NCI-H146 (cell line): ENCODE measurements around the gene ZNF672.
A peak's percentile ranks its signal among the peaks of the same experiment; 100 is the strongest.
"Not testable (repeated sequence)": the region's sequence is repeated elsewhere in the genome, so short reads cannot be mapped to it uniquely, and the experiment has no call there.

Experiments
- DNase-seq: peaks from one replicate; lab custom pipeline; 2025; lab: John Stamatoyannopoulos, UW

ZNF672 gene

DNA sequence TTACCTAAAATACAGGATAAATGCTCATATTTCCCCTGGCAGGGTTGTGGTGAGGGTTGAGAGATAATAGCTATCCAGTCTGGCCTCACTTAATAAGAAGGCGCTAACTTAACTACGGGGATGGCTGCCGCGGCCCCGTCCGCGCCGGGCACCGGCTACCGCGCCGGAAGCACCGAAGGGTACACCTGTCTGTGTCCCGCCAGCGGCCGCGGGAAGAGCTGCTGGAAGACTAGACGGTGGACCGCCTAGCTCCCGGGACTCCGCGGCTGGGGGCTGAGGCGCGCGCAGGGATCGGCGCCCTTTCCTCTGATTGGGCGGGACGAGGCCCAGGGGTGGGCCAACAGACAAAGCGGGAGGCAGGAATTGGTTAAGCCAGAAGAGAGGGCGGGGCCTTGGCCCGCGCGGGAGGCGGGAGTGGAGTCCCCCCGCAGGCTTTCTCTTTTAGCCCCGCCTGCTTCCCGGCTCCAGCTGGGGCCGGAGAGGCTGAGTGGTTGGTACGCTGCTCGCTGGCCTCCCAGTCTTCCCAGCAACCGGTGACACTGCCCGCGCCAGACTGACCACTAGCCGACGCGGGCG lies at the start of gene ZNF672:
Gene ZNF672 (plus strand): TSS at position 444 of the 576 bp plus-strand sequence. CDS start 9,051 bp downstream, outside the sequence.
- peak; percentile 100 for DNase-seq

DNA sequence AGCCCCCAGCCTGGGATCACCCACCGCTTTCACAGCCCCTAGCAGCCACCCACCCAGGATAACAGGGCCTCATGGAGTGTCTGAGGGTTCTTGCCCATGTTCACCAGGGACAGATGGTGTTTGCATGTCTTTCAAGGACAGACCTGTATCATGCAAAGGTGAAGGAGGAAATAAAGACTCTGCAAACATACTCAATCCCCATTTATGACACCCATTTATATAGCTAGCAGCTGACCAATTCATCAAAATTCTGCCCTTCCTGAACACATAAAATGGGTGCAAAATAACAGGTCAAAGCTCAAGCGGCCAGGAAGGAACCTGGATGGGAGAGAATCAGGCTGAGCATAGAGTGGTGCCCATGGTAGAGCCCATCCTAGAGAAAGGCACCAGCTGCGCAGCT lies 49.7 kb upstream of the ZNF672 start:
- no peak for DNase-seq

DNA sequence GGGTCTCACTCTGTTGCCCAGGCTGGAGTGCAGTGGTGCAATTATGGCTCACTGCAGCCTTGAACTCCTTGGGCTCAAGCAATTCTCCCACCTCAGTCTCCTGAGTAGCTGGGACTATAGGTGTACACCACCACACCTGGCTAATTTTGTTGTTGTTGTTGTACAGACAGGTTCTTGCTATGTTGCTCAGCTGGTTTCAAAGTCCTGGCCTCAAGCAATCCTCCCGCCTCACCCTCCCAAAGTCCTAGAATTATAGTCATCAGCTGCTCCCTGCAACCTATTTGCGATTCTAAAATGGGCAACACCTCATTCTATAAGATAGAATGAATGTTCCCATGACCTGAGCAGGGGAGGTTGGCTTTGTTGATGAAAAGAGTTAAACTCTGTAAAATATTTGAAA lies 48.7 kb upstream of the ZNF672 start:
- not testable (repeated sequence) for DNase-seq

DNA sequence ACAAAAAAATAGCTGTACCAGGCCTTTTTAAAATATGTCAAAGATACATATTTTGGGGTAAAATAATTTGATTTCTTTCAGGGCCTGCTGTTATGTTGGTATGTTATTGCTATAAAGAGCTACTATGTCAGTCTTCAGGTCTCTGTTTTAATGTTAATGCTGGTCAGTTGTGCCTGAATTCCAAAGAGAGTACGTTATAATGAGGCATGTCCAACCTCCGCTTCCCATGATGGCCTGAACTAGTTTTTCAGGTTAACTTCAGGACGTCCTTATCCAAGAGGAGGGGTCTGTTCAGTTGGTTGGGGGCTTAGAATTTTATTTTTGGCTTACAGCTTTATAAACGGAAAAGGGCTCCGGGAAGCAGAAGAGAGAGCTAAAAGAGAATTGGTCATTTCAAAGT lies 47.6 kb upstream of the ZNF672 start:
- no peak for DNase-seq

DNA sequence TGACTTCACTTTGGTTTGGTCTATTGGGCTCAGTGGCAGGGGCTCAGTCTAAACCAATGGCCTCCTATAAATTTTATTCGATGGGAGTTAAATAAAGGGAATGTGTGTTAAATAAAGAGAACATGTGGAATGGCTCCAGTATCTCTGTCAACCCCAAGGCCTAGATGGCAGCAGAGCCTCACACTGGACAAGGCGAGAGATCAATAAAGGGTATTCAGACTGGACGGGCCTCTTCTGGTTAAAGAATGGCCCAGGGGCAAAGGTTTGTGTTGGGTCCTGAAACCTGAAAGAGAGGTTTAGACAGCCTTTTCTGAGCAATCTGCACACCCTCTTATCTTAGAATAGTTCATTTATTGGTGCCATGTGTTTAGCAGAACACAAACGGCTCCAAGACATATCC lies 47.0 kb upstream of the ZNF672 start:
- DNase-seq, result peak; percentile 8

DNA sequence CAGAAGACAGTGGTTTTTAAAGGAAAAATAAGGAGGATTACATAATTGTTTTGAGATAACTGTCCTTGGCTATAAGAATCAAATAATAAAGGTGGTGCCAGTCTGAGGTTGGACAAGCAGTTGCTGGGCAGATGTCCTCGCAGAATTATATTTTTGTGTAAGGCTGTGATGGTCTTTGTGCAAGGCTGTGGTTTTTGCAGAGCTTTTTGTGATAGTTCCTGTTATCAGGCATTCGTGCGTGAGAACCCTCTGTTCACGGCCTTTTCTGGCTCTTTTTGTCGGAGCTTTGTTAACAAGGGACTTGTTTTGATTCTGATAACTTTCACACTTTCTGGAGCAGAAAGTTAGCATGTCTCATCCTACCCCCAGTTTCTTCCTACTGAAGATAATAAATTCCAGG lies 45.7 kb upstream of the ZNF672 start:
- no peak for DNase-seq

DNA sequence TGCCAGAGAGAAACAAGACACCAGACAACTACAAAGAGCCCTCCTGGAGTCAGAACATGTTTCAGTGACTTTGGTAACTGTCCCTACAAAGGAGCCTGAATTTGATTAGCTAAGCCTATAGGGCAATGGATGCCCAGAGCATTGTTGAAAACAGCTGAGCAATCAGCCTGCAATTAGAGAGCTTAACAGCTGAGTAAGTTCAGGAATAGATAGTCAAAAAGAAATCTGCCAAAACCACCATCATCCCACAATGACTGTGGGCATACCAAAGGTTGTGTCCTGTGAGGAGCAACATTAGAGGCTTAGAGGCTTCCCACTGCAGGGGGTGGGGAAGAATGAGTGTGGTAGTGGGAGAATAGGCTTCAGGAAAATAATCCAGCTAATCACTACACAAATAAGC lies 44.4 kb upstream of the ZNF672 start:
- DNase-seq, result peak; percentile 96

DNA sequence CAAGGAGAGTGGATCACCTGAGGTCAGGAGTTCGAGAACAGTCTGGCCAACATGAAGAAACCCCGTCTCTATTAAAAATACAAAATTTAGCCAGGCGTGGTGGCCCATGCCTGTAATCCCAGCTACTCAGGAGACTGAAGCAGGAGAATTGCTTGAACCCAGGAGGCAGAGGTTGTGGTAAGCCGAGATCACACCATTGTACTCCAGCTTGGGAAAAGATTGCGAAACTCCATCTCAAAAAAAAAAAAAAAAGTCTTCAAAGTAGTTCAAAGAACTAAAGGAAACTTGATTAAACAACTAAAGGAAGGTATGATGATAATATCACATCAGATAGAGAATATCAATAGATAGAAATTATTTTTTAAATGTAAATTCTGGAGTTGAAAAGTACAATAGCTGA lies 43.4 kb upstream of the ZNF672 start:
- DNase-seq, result not testable (repeated sequence)

DNA sequence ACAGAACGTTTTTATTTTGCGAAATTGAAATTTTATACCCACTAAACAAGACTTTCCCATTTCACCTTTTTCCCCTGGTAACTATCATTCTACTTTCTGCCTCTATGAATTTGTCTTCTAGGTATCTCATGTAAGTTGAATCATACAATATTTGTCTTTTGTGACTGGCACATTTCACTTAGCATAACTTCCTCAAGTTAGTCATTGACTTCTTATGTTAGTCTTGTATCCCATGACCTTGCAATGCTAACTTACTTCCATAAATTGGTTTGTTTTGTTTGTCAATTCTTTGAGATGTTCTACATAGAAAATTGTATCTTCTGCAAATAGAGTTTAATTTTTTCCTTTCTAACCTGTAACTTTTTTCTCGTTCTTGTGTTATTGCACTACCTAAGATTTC lies 39.2 kb upstream of the ZNF672 start:
- no peak for DNase-seq

DNA sequence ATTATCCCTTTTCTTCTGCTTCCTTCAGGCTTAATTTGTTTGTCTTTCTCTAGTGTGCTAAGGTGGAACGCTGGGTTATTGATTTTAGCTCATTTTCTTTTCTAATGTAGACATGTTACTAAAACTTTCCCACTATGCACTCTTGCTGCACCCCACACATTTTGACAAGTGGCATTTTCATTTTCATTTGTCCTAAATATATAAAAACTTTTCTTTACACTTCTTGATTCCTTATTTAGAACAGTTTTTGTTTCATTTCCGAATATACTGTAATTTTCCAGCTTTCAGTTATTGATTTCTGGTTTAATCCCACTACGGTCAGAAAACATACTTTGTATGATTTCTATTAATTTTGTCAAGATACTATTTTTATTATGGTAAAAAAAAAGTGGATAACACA lies 37.6 kb upstream of the ZNF672 start:
- peak; percentile 8 for DNase-seq

DNA sequence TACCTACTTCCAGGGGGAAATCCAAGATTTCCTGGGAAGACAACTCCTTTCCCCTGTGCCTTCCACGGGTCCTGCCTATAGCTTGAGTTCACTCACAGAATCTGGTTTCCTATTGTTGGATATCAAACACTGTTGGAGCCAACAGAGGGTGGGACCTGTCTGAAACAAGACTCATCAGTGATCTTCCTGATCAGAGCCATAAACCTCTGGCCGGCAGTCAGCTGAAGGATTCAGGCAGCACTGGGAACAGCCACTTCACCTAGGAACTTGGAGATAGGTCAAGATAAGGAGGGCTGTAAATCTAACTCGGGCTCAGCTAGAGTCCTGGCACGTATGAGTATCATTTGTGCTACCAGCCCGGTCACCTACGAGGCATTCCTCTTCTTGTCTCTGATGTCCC lies 35.6 kb upstream of the ZNF672 start:
- no peak for DNase-seq

DNA sequence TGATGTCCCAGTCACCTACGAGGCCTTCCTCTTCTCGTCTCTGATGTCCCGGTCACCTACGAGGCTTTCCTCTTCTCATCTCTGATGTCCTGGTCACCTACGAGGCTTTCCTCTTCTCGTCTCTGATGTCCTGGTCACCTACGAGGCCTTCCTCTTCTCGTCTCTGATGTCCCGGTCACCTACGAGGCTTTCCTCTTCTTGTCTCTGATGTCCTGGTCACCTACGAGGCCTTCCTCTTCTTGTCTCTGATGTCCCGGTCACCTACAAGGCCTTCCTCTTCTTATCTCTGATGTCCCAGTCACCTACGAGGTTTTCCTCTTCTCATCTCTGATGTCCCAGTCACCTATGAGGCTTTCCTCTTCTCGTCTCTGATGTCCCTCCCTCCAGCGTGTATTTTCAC lies 34.5 kb upstream of the ZNF672 start:
- not testable (repeated sequence) for DNase-seq

DNA sequence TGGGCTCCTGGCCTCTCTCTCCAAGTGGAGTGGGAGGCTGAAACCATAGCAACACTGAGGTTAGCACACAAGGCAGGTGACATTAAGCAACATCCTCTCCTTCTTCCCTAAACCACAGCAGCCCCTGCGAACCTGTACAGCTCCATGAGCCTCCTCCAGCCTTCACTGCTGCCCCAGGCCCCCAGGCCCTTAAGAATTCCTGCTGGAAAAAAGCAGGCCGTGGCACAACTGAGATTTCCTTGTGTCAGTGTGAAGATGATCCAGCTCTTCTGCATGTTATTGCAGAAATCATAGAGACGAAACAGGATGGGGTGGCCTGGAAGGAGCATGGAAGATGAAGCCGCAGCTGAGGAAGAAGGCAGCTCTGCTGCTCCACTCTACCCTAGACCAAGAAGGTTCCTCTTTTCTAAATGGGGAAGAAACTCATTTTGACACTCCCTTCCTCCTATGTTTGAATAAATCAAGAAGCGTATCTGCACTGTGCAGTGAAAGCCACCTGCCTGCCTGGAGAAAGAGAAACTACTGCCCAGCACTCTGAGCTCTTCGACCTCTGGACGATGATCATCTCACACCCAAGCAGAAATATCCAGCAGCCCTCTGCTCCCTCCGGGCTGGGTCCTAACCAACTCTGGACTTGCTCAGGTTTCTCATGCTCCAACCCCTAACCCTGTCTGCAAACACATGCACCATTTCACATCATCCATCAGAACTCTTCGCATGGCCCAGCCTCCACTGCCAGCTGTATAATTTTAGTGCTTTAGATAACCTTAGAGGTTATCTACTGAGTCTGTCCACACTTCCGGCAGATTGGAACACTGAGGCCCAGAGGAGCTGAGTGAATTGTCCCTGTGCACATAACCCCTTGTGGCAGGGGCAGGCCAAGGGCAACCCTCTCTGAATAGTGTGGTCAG lies 33.0 kb upstream of the ZNF672 start:
- no peak for DNase-seq

DNA sequence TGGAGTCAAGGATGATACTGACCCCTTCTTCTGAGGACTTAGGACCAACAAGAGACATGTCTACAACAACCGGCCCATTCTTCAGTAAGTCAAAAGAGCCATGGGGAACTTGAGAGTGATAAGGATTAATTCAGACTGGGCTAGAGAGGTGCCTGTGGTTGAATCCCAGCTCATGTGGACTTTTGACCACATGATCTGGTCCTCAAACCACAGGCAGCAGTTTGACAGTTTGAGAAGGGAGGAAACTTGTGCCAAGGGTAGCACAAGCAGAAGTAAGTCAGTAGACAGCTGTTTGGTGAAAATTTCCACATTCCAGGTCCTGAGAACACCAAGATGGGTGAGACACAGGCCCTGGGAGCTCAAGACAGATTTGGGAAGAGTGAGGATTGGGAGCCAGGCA lies 32.1 kb upstream of the ZNF672 start:
- DNase-seq, result no peak

DNA sequence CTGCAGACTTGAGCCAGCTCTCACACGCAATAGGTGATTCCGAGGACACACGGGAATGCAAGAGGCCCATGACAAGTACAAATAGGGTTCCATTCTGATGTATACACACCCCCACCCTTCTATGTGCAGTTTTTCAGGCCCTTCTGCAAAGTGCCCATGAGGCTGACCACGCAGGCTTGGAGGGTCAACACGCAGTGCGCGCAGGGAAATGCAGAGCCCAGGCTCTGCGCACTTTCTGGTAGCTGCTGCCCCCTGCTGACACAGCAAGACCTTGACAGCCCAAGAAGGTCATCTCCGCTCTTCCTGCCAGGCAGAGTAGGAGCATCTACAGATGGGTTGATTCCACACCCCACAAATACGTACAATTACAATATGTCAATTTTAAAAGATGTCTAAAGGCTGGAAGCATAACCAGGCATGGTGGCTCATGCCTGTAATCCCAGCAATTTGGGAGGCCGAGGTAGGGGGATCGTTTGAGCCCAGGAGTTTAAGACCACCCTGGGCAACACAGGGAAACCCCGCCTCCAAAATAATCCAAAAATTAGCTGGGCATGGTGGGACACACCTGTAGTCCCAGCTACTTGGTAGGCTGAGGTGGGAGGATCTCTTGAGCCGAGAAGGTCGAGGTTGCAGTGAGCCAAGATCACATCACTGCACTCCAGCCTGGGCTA lies 30.8 kb upstream of the ZNF672 start:
- DNase-seq, result peak; percentile 66

DNA sequence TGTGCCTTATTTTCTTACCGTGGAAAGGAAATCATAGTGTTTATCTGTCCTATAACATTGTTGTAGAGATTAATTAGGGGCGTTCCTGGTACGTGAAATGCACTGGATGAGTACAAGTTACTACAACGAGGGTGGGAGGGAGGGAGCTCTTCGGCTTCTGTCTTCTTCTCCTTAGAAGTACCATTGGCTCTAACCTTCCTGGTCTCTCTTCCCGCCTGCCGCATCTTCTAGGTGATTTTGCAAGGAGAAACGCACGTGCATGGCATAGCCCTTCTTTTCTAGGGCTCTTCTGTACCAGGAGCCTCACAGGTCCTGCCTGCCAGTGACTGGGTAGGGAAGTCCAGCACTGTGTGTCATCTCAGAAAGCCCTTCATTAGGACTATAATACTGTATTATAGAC lies 29.1 kb upstream of the ZNF672 start:
- no peak for DNase-seq

DNA sequence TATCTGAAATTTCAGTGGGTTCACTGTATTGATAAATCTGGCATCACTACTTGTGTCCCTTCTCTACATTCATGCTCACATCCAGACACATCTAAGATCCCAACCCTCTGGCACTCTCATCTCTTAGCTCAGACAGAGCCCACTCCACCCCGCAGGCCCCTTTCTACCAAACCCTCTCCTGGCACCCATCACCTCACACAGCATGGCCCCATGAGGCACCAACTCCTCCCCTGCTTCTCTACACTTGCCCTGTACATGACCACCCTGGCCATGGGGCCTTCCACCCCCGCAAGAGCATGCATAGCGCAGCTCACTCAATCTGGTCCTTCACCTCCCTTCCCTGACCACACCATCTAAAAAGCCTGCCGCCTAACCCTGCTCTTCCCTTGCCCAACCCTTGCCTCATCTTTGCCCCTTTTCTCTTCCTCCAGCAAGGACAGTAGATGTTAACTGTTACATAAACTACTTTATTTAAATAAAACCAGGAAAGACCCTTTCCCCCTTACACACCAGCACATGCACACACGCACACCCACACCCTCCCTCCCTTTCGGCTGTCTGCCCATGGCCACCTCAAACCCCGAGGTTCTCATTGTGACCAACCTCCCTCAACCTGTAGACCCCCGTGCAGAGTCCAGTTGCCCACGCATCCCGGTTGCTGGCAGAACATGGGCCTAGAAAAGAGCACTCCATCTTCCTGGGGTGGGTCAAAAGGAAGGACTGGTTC lies 27.9 kb upstream of the ZNF672 start:
- DNase-seq, result no peak

DNA sequence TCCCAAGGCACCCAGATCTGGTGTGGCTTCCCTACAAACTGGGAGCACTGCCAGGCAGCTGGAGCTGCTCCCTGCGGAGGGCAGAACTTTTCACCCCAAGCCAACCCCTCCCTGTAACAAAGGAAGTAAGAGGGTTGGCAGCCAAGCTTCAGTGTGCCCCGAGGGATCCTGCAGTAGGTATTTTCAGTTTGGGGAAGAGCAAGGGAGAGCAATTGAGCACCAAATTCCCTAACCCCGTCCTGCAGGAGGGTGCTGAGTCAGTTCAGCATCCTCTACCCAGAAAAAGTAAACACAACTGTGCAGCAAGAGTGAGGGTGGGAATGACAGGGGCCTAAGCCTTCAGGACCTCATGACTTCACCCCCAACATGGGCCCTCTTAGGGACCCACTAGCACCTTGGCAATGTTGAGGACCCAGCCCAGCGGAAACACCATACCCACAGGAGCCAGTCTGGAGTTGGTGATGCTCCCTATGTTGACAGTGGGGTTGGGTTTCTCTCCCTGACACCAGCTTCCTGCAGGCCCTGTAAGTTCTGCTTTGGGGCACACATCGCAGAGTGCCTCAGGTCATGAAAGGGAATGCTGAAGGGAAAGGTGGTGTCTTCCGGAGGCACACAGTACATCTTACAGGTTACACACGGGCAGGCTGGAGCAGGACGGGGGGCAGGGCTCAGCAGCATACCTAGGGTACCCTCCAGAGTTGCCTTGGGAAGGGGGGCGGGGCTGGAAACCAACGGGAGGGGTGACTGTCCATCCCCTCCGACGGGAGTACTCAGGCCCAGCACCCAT lies 27.1 kb upstream of the ZNF672 start:
- no peak for DNase-seq

DNA sequence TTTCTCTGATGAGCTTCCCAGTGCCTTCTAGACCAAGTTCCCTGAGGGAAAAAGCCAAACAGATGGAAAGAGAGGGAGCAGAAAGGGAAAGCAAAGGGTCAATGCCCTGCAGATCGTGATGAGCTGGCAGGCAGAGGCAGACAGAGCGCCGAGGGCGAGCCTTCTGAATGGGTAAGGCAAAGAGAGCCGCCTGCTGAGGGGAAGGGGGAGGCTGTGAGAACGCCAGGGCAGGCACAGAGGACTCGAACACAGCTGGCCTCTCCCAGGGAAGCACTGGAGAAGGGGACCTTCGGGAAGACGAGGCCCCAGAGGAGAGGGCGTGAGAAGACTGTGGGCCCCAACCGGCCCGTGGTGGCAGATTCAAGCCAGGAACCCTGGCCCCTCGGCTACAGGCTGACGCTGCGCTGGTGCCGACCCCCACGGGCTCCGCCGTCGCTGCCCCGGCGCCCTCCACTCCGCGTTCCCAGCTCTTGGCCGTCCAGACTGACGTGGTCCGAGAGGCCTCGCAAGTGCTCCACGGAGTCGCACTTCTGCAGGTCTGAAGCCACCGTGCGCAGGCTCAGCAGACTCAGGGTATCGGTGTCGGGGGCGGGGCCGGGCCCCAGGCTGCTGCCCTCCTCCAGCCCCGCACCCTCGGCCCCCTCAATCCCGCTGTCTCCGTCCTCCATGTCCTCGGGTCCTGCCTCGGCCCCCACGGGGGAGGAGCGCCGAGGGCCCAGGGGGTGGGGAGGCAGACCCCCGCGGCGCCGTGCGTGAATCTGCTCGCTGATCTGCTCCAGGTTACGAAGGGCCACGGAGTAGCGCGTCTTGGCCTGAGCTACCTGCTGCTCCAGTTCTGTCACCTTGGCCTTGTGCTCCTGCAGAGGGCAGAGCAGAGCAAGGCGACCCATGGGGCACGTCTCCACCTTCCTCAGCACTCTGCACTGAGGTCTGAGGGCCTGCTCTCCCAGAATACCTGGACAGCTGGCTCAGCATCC lies 26.2 kb upstream of the ZNF672 start:
- DNase-seq, result no peak

DNA sequence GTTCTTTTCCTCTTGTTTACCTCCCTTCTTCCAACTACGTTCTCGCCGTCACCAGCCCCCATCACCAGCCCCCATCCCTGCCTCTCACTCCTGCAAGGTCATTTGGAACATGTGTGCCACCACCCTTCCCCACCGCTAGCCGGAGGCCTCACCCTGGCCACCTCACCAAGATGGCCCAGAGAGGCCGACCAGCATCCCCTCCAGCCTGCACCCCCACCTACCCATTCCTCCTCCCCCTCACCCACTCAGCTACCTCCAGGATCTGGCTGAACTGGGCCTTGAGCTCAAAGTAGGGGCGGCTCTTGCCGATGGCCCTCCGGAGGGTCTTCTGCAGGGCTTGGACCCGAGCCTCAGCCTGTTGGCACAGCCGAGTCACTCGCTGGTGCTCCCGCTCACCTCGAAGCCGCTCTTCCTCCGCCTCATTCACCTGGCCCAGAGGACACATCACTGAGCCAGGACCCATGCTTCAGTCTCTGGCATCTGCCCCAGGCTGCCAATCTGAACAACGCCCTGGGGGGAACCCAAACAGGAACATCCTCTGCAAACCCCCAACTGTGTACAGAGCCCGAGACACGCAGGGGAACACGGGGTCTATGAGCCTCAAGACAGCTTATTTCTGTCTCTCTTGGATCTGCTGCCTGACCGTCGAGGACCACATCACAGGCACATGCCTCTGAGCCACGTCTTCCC lies 25.1 kb upstream of the ZNF672 start:
- no peak for DNase-seq
